HG02588 (cell line): Measurements from ENCODE around the gene CHST5.
"Not testable (repeated sequence)": the region's sequence is repeated elsewhere in the genome, so short reads cannot be mapped to it uniquely, and the experiment has no call there.

Source experiments
- ATAC-seq: cut with Tn5 transposase; IDR thresholded peaks from one replicate; pipeline ENCODE4 v1.9.1; 2021; ENCODE audit warnings: mild to moderate bottlenecking, moderate library complexity; ENCODE audit not compliant: unreplicated experiment

CHST5 gene

DNA sequence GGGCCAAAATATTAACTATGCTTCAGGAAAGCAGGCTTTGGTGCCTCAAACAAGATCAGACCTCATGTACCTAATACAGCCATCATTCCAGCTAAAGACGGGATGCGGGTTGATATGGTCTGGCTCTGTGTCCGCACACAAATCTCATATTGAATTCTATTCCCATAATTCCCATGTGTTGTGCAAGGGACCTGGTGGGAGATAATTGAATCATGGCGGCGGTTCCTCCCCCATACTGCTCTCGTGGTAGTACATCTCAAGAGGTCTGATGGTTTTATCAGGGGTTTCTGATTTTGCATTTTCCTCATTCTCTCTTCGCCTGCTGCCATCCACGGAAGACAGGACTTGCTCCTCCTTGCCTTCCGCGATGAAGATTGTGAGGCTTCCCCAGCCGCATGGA, 21.6 kb downstream of the CHST5 start:
- no peak for ATAC-seq

GRCh38 chr16:75506574-75506973, 29.3 kb downstream of the CHST5 start:
- ATAC-seq = no peak

DNA sequence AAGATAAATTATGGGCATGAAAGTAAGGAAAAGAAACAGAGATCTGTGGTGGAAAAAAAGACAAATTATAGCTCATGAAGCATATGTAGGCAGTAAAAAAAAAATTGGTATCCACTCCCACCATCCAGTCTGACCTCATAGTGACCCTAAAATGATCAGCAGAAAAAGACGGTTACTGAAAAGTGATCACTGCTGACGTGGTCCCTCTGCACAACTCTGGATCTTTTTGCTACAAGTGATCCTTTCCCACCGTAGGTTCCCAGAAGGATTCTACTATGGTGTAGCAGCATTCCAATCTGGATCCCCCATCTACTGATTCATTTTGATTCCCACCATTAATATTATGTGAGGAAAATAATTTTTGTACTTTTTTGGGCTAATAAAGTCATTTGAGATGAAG, 29.8 kb downstream of the CHST5 start:
- no peak for ATAC-seq

- ATAC-seq = no peak
These were observed 32.1 kb downstream of the CHST5 start for GRCh38 chr16:75503801-75504200.

GRCh38 chr16:75502916-75503605, 32.8 kb downstream of the CHST5 start:
- no peak for ATAC-seq

DNA sequence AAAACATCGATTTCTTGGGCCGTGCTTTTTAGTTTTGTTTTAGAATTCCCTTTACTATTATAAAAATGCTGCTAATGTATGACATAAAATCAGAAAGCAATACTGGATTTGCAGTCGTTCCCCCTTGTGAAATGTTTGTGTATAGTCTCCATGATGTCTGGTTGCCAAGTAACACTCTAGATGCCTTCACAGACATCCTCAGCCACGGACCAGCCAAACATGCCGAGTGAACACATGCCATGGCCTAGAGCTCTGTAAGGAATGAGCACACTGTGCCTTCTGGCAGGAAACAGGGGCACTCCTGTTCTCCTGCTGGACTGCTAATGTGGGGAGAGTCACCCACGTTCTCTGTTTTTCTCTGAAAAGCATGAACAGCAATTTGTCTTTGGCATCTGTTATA, 34.1 kb downstream of the CHST5 start:
- not testable (repeated sequence) for ATAC-seq

DNA sequence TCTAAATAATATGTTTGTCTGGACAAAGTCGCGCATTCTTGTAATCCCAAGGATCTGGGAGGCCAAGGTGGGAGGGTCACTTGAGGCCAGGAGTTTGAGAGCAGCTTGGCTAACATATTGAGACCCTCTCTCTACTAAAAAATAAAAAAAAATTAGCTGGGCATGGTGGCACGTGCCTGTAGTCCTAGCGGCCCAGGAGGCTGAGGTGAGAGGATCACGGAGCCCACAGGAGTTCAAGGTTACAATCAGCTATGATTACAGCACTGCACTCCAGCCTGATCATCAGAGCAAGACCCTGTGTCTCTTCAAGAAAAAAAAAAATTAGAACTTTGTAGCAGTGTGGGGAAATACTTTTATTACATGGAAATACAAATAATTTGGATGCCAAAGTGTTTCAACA, 34.5 kb downstream of the CHST5 start:
- no peak for ATAC-seq

DNA sequence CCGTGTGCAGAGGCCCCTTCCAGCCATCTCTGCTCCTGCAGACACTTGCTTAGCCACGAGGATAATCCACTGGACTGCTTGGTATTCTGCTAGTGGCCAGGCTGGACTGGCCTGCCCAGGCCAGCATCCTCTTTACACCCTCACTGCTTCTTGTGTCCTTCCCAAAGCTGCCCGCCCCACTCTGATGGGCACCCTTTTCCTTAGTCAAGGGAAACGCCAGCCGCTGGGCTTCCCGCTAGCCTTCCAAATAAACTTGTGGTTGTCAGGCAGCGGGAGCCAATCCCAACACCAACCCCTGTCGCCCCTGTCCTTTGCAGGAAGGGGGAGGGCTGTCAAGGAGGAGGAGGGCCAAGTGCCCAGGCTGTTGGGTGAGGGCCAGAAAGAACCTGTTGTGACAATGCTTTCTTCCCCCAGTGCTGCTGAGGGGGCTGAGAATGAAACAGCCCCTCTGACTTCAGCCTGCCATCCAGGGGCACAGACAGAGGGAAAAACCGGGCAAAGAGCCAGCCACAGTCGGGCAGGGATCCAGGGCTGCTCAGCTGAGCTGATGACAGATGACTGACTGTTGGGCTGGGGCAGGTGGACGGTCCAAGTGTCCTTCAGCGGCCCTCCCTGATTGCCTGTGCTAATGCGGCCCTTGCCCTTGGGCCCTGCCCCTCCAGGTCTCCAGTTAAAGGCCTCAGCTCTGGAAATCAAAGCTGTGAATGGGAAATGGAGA, 37.1 kb downstream of the CHST5 start:
- ATAC-seq = not testable (repeated sequence)

DNA sequence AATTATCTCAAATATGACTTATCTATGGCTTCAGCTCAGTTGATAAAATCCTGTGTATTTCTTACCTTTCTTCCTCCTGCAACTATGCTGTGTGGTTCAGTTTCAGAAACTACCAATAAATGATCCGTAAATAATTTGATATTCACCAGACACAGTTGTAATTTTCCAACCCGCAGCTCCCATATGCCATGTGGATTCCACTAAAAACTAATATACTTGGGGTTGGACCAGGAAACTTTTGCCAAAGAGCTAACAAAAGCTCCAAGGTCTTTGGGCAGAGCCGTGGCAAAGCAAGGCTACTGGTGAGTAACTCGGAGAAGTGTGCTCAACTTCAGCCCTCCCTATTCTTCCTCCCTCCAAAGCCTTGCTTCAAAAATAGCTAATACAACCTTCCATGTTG, 38.4 kb downstream of the CHST5 start:
- ATAC-seq = no peak

DNA sequence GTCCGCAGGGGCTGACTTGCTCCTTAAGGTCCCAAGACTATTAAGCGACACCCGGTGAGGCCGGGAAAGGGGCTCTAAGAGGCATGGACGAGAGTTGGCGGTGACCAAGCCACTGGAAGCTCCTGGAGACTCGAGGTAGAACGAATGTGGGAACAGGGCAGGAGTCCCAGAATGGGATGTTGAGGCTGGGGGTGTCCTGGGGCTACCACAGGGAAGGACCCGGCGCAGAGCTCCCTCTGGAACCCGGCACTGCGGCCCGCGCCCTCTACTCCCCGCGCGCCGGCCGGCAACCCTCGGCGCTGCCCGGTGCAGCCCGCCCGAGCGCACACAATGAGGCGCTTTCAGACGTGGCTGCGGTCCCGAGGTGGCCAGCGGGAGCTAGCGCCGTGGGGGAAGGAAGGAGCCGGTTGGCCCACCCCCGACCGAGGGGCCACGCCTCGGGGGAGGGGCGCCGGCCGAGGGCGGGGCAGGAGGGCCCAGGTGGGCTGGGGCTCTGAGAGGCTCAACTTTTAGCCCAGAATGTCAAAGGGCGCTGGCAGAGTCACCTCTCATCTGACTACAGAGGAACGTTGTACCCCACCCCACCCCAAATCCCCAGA, 40.7 kb downstream of the CHST5 start, which contains the start of gene CHST6:
CHST6 (minus strand) TSS at position 366 of the 599 bp plus-strand sequence. CDS start 15,613 bp downstream, outside the sequence.
- ATAC-seq = peak; percentile 56

DNA sequence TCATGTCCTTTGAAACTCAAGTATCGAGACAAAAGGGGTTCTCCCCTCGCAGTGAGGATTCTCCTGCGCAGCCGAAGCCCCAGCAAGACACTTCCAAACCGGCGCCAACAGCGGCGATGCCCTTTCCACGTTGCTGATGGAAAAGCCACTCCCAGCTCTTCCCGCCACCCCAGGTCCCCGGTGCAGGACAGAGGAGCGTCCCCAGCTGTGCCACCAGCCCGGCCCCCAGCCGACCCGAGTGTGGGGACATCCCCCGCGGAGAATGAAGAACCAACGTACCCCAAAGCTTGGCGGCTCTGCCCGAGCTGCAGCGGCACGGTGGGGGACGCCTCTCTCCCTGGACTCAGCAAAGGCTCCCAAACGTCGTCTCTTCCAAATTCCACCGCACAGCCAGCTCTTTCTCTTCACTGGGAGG, 41.2 kb downstream of the CHST5 start:
- no peak for ATAC-seq

DNA sequence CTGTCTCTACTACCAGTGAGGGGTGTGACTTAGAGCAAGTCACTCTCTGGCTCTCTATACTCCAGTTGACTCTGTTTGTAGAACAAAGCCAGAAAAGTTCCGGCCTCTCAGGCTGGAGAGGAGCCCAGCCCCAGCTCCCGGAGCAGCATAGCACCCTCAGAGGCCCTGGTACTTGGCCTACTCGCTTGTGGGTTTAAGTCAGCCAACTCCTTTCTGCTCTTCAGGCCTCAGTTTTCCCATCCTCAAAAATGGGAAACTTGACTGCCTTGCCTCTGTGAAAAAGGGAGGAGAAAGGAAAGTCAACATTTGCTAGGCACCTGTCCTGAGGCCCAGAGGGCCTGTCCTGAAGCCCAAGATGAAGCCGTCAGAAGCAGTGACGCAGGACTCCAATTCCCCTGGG, 41.7 kb downstream of the CHST5 start:
- ATAC-seq = no peak

DNA sequence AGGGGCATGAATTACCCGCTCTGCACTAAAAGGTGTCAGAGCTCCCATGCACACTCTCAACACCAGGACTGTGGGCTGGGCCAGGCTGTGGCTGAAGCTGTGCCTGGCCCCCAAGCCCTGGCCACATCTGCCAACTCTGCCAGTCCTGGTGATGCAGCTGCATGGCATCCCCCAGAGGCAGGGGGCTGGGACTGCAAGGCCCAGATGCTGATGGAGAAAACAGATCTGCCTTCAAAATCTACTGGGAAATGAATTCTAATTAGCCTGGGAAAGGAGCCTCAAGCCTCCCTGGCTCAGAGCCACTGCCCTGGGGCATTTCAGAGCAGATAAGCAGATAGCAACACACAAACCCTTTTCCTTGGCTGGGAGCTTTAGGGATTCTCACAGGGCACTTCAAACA, 44.0 kb downstream of the CHST5 start:
- ATAC-seq = no peak

DNA sequence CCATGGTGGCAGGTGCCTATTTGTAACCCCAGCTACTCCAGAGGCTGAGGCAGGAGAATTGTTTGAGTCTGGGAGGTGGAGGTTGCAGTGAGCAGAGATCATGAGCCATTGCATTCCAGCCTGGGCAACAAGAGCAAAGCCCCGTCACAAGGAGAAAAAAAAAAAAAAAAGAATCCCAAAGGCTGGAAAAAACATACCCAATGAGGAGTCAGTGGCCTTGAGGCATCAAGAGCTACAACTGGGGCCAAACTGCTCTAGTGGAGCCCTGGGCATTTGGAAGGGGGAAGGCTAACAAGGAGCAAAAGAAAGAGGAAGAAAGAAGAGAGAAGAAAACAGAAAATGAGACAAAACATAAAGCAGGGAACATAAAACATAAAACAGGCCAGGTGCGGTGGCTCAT, 47.6 kb downstream of the CHST5 start:
- ATAC-seq = no peak

DNA sequence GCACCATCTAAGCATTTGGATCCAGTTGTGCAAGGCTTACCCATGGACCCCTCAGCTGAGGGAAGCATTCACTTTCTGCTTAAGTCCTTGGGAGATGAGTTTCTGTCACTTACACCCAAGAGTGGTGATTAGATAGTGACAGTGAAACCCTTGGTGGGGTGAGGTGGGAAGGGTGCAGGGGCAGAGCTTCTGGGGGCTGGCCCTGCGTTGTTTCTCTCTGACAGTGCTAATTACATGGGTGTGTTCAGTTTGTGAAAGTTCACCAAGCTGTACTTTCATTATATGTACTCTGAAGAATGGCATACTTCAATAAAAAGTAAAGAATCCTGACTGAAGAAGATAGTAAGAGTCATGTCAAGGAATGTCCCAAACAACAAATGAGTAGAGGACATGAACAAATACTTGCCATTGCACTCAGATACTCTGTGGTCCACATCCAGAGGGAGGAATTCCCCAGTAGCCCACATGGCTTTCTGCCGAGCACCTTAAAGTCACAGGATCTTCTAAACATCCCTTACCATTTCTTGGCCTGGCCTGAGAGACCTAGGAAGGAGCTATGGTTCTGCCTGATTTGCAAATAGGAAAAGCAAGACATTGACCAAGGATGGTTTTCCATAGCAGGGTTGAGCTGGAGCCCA, 49.1 kb downstream of the CHST5 start:
- peak; percentile 65 for ATAC-seq

GRCh38 chr16:75486014-75486675, 49.8 kb downstream of the CHST5 start:
- ATAC-seq = no peak

DNA sequence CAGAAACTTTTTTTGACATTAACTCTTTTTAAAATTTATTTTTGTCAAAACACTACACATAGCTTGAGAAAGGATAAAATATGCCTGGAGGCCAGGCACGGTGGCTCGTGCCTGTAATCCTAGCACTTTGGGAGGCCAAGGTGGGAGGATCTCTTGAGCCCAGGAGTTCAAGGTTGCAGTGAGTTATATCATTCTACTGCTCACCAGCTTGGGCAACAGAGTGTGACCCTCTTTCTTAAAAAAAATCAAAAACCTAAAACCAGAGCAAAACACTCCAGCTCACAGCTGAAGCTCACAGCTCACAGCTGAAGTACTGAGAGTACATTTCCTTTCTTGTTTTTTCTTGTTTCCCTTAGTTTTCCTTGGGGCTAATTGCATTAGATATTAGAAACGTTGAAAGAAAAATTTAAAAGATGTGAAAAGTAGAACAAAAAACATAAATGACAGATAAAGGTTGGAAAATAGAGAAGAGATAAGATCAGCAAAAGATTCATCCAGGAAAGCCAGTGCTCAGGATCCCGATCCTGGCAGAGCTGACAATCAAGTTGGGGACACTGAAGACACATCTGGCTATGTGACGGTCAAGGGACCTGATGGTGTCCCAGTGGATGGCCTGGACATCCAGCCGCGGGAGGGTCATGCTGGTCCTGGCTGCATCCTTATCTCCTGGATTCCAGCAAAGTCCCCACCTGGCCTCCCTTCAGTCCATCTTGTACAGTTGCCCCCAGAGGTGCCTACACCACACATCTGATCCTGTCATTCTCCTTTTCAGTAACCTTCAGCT, 50.5 kb downstream of the CHST5 start:
- ATAC-seq = no peak

DNA sequence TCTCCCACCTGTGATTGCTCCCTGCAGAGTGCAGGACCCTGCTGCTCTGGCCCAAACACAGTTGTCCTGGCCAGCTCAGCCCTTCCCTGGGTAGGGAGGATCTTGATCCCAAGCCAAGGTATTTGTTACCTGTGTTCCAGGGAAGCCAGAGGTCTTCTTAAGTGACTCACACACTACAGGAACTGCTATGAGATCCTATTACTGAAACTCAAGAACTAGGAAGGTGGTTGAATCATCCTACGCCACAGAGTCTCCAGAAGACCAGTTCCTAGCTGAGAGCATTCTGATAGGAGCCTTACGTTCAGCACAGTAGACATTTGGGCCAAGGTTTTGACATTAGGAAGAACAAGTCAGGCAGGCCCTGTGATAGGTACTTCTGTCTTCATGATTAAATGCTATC, 52.7 kb downstream of the CHST5 start:
- ATAC-seq = no peak

- no peak for ATAC-seq
These were observed 53.3 kb downstream of the CHST5 start for GRCh38 chr16:75482434-75483205.

DNA sequence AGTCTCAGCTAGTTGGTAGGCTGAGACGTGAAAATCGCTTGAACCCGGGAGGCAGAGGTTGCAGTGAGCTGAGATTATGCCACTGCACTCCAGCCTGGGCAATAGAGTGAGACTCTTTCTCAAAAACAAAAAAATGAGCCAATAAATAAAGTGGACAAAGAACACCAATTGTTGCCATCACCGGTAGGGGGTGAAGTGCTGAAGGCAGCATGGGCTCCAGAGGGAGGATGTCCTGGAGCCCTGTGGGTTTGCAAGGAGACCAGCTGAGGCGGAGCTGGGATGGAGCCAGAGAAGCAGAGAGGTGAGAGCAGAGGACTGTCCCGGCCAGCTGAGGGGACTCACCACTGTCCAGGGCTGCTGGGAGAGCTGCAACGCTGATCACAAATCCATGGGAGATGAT, 54.4 kb downstream of the CHST5 start:
- ATAC-seq = no peak
